ENCODE data around the gene MPHOSPH6.

- TF ChIP-seq CTCF (IDR thresholded peaks at IDR 0.05; ENCODE audit: insufficient read depth, low read length), result no peak
- TF ChIP-seq SPI1 (IDR thresholded peaks at IDR 0.05; ENCODE audit: borderline replicate concordance, low read depth), result no peak
- no peak for TF ChIP-seq POLR2AphosphoS5 (IDR thresholded peaks at IDR 0.05; ENCODE audit: low read depth)
- TF ChIP-seq REST (IDR thresholded peaks at IDR 0.05; ENCODE audit: insufficient replicate concordance, low read depth), result no peak
- no peak for TF ChIP-seq GABPA (IDR thresholded peaks at IDR 0.05; ENCODE audit: low read depth)
Observed at GRCh38 chr16:82105107-82105506, 64.9 kb downstream of the MPHOSPH6 start.

All from HL-60 (cell line).